Lung (tissue), 12 donors: ENCODE measurements around the gene OCIAD2. TPM values are rescaled to one million over a fixed set of nuclear protein-coding genes. Genes with fewer than 3 reads are reported as not detected.

Source experiments
- ATAC-seq: fragments of 200-7000 bp; cut with Tn5 transposase; one replicate; pipeline ENCODE4 v1.9.1; 2020; ENCODE audit warnings: moderate number of reproducible peaks; ENCODE audit not compliant: insufficient read depth, low FRiP score
- DNase-seq, 3 donors: peaks; one replicate each; pipeline ENCODE4 v3.0.0-alpha.2; 2013 to 2017
- H3K27ac ChIP-seq, 2 donors: one replicate each; pipeline ENCODE4 v1.5.1; 2013; ENCODE audit warnings: mild to moderate bottlenecking in 2 of 2, moderate library complexity in 2 of 2, control low read depth in 1 of 2, inconsistent platforms in 1 of 2, low read depth in 1 of 2, low read length in 1 of 2
- H3K27me3 ChIP-seq, 3 donors: one replicate each; pipeline ENCODE4 v1.5.1; 2013; ENCODE audit warnings: low read length in 2 of 3; ENCODE audit not compliant: control insufficient read depth in 3 of 3, insufficient read depth in 3 of 3
- H3K36me3 ChIP-seq, 4 donors: one replicate each; pipeline ENCODE4 v1.5.1; 2013; ENCODE audit warnings: low read length in 4 of 4, mild to moderate bottlenecking in 1 of 4, moderate library complexity in 1 of 4; ENCODE audit not compliant: control insufficient read depth in 4 of 4, insufficient read depth in 4 of 4
- H3K4me1 ChIP-seq, 5 donors: one replicate each; pipeline ENCODE4 v1.5.1; 2013; ENCODE audit warnings: low read length in 5 of 5, mild to moderate bottlenecking in 2 of 5, moderate library complexity in 1 of 5; ENCODE audit not compliant: control insufficient read depth in 5 of 5, insufficient read depth in 5 of 5
- H3K4me3 ChIP-seq: one replicate; pipeline ENCODE4 v1.5.1; 2013; ENCODE audit warnings: mild to moderate bottlenecking, control low read depth, moderate library complexity
- H3K9ac ChIP-seq, 2 donors: one replicate each; pipeline ENCODE4 v1.5.1; 2013; ENCODE audit warnings: low read length in 2 of 2, control low read depth in 1 of 2; ENCODE audit not compliant: insufficient read depth in 1 of 2
- H3K9me3 ChIP-seq, 4 donors: one replicate each; pipeline ENCODE4 v1.5.1; 2013; ENCODE audit warnings: low read length in 3 of 4, mild to moderate bottlenecking in 1 of 4, moderate library complexity in 1 of 4; ENCODE audit not compliant: control insufficient read depth in 4 of 4, insufficient read depth in 3 of 4
- CTCF ChIP-seq: IDR thresholded peaks from 2 replicates; pipeline ENCODE4 v1.5.1; 2012; ENCODE audit warnings: mild to moderate bottlenecking; ENCODE audit errors: control extremely low read depth, extremely low read depth
- WGBS, 2 donors: extraction: QIAGEN DNeasy Blood & Tissue Kit; methylation state at CpG; one replicate each; pipeline ENCODE4 v1.1.7; 2013; 5-methylcytosine and 5-hydroxymethylcytosine counted together
- polyA plus RNA-seq, 2 donors: library from polyadenylated mRNA; stranded (reverse); fragments of 200-250 nt; gene quantifications; one replicate each; pipeline ENCODE4 v1.2.1, GENCODE V29; 2013
- total RNA-seq, 2 donors: library from RNA; depleted of rRNA in 1 of 2; stranded (reverse); fragments of >200 nt in 1 of 2; gene quantifications; one replicate each; pipeline ENCODE4 v1.2.1, GENCODE V29; 2014 to 2021
- donor health status: control.
- donor health status: control.
- donor health status: Bipolar disorder and iron deficiency.
- donor health status: healthy.
- donor health status: DM: yes; HTN: yes; CAD: no.

The OCIAD2 gene
- total and polyA plus RNA-seq, 4 donors, result 13.1 to 56.3 (median 36.0) TPM

- TF ChIP-seq CTCF, result no peak
- H3K27ac ChIP-seq, result no peak overlapping the region
- ATAC-seq (peak; percentile 55), DNase-seq (no peak)
- H3K9ac ChIP-seq, result no peak overlapping the region
- no peak overlapping the region for H3K4me3 ChIP-seq
- H3K36me3 ChIP-seq, result no peaks in the 10 kb centered on the region
- H3K9me3 ChIP-seq, result no peaks in the 10 kb centered on the region
- peaks cover 0 to 14% (median 0%) of the 10 kb centered on the region in 5 donors for H3K4me1 ChIP-seq
- H3K27me3 ChIP-seq, result no peaks in the 10 kb centered on the region
- 80 to 92% methylated on average over 3 of the region's 3 CpGs for WGBS, 2 donors
These were observed 3.1 kb upstream of the OCIAD2 start for GRCh38 chr4:48909697-48910096.

- Histone ChIP-seq H3K27ac (no peak overlapping the region), H3K4me1 (peaks cover 0 to 14% (median 0%) of the 10 kb centered on the region in 5 donors), H3K9me3 (no peaks in the 10 kb centered on the region), H3K9ac (no peak overlapping the region), H3K27me3 (no peaks in the 10 kb centered on the region), H3K4me3 (no peak overlapping the region), H3K36me3 (no peaks in the 10 kb centered on the region)
- ATAC-seq, result no peak
- TF ChIP-seq CTCF, result no peak
- DNase-seq, result no peak
These were observed 2.1 kb upstream of the OCIAD2 start for GRCh38 chr4:48908687-48909086.

GRCh38 chr4:48907706-48908477 lies 1.3 kb upstream of the OCIAD2 start:
- H3K36me3 ChIP-seq, result no peaks in the 10 kb centered on the region
- no peak for TF ChIP-seq CTCF
- WGBS, 2 donors, result 95 to 97% methylated on average over 7 of the region's 7 CpGs

More at GRCh38 chr4:48907706-48908477, 1.3 kb upstream of the OCIAD2 start:
- no peak overlapping the region for H3K9ac ChIP-seq
- ATAC-seq (no peak), DNase-seq (no peak)
- H3K4me1 ChIP-seq, result peaks cover 0 to 14% (median 0%) of the 10 kb centered on the region in 5 donors
- H3K27ac ChIP-seq, result no peak overlapping the region
- no peaks in the 10 kb centered on the region for H3K9me3 ChIP-seq
- H3K27me3 ChIP-seq, result no peaks in the 10 kb centered on the region
- no peak overlapping the region for H3K4me3 ChIP-seq
